Hindlimb muscle (tissue), 1 donor: ENCODE results near the gene BNIP1. TPM values are rescaled to one million over a fixed set of nuclear protein-coding genes. Genes with fewer than 3 reads are reported as not detected.
"Not testable (repeated sequence)": the region's sequence is repeated elsewhere in the genome, so short reads cannot be mapped to it uniquely, and the experiment has no call there.

Source experiments
- DNase-seq: peaks from one replicate; pipeline ENCODE4 v3.0.0-alpha.2; 2013
- polyA plus RNA-seq: library from polyadenylated mRNA; unstranded; fragments of 120-200 nt; gene quantifications from one replicate; pipeline ENCODE4 v1.2.1, GENCODE V29; 2013; ENCODE audit not compliant: insufficient read length

Gene BNIP1, protein sequence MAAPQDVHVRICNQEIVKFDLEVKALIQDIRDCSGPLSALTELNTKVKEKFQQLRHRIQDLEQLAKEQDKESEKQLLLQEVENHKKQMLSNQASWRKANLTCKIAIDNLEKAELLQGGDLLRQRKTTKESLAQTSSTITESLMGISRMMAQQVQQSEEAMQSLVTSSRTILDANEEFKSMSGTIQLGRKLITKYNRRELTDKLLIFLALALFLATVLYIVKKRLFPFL
- polyA plus RNA-seq = 12.7 TPM

DNA sequence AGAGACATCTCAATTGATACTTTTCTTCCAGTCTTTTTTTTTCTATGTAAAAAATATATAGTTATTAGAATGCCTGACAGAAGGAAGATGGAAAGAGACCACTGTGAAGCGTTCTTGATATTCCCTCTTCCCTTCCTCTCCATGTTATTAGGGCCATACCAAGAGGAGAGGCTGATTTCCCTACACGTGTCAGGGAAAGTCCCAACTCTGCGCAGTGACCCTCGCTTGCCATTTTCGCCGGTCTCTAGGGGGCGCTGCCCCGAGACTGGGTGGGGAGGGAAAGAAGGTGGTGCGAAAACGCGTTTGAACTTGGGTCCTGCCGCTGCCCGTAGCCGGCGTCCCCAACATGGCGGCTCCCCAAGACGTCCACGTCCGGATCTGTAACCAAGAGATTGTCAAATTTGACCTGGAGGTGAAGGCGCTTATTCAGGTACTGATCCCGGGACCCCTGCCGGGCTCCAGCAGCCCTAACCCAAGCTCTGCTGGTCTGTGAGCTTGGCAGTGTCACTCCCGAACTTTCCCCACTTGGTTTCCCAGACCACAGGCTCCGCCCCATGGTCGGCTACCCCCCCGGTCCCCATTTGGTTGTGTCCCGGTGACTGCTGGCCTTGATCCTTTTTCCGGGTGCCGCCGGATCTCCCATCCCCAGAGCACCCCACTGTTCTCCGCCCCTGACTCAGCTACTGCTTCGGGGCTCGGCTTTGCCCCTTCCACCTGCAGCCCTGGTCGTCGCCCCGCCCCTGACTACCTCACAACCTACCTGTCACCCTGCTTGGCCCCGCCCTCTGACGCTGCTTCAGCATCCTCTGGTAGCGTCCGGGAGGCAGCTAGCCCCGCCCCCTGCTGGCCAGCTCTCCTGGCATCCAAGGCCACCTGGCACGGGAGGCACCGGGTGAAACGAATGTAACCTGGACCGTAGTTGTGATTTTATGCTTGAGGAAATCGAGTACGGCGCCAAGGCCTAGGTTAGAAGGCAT is at the start of gene BNIP1:
Gene BNIP1, plus strand, starts transcription at position 332 of the 977 bp plus-strand sequence. Its CDS starts 15 bp downstream, at position 347.
- peak; percentile 96 for DNase-seq

DNA sequence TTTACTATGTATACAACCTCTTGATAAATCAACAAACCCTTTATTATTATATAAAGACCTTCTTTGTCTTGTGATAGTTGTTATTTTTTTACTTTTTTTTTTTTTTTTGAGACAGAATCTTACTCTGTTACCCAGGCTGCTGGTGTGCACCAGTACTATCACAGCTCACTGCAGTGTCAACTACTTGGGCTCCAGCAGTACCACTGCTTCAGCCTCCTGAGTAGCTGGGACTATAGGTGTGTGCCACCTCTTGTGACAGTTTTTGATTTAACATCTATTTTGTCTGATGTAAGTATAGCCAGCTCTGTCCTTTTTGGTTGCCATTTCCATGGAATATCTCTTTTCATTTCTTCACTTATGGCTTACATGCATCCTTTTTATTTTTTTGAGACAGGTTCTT is 45.5 kb upstream of the BNIP1 start:
- DNase-seq = no peak

DNA sequence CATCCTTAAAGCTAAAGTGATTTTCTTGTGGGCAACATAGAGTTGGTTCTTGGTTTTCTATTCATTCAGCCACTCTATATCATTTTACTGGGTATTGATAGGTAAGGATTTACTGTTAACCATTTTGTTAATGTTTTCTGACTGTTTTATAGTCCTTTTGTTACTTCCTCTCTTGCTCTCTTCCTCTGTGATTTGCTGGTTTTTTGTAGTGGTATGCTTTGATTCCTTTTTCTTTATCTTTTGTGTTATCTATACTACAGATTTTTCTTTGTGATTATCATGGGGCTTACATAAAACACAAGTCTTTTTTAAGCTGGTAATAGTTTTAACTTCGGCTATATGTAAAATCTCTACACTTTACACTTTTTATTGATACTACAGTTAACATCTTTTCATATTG is 44.9 kb upstream of the BNIP1 start:
- no peak for DNase-seq

DNA sequence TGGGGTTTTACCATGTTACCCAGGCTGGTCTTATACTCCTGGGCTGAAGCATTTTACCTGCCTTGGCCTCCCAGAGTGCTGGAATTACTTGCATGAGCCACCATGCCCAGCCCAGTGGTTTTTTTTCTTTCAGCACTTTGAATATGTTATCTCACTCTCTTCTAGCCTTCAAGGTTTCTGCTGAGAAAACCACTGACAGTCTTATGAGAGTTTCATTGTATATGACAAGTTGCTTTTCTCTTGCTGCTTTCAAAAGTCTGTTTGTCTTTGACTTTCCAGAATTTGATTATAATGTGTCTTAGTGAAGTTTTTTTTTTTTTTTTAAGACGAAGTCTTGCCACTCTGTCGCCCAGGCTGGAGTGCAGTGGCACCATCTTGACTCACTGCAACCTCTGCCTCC is 43.1 kb upstream of the BNIP1 start:
- no peak for DNase-seq

DNA sequence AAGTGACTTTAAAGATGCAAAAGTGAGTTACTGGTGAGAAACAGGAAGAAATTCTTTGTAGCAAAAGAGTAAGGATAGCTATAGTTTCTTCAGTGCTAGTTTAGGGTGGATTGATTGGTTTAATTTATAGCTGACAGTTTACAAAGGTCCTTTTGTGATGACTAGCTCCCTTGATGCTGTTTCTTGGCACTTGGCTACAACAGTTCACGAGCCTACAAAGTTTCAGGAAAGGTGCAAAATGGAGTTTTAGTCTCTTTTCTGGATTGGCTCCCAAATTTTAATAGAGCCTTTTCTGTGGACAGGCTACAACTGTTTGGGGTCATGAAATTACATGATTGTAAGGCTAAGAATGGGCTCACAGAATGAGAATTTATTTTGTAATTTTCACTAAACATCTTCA is 40.9 kb upstream of the BNIP1 start:
- DNase-seq = no peak

DNA sequence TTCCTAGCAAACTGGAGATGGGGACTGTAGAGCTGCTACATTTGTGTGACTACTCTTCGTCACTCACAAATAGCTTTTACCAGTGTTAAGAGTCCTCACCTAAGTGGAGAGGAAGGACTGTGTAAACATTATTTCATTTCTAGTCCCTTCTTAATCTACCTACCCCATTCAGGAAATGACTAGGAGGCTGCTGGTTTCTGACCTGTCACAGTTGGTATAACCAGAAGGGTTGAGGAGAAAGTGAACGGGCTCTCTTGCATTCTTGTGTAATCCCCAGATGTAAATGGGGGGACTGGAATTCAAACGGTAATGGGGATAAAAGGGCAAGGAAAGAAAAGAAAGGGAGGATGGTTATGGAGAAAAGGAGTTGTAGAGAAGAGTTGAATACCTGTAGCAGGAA is 35.4 kb upstream of the BNIP1 start:
- DNase-seq = no peak

DNA sequence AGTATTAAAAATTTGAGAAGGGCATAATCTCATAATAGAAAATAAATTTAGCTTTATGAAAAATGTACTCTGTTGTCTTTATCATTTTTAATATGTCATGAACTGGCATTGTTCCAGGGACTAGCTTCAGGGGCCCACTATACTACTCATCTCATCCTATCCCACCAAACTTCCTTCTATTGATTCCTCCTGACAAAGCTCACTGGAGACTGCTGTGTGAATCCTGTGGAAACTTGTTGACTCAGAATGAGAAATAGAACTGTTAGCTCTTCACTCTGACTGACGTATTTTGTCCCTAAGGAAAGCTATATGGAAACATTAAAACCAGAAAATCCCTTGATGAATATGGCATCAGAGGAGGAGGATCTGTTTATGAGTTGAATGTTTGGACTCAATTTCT is 29.8 kb upstream of the BNIP1 start:
- DNase-seq = no peak

DNA sequence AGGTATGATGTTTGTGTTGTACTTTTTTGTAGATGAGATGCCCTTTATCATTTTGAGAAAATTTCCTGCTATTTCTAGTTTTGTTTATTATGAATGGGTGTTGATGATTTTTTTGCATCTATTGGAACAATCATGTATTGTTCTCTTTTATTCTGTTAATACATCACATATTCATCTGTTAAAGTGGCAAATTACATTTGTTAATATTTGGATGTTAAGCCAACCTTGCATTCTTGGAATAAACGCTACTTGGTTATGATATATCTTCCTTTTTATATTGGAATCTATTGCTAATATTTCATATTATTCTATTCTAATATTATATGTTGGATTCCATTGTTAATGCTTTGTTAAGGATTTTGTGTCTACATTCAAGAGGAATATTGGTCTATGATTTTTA is 24.6 kb upstream of the BNIP1 start:
- no peak for DNase-seq

DNA sequence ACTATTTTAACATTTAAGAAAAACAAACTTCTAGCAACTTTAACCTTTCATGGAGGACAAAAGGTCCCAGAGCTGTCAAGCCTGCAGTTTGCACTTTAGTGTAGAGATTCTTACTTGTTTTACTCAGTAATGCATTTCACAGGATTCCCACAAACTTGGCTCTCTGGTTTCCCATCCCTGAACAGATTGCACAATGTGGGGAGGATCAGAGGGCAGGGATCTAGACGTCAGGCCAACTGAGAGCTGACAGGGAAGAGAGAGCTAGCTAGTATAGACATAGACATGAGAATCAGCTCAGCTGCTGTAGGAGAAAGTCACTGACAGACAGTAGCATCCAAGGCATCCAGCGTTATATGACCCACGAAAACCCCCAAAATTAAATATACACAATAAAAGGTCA is 20.9 kb upstream of the BNIP1 start:
- DNase-seq = no peak

DNA sequence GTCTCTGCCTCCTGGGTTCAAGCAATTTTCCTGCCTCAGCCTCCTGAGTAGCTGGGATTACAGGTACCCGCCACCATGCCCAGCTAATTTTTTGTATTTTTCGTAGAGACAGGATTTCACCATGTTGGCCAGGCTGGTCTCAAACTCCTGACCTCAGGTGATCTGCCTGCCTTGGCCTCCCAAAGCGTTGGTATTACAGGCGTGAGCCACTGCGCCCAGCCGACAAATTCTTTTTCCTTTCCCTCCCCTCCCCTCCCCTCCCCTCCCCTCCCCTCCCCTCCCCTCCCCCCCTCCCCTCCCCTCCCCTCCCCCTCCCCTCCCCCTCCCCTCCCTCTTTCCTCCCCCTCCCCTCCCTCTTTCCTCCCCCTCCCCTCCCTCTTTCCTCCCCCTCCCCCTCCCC is 12.2 kb upstream of the BNIP1 start:
- DNase-seq = not testable (repeated sequence)

DNA sequence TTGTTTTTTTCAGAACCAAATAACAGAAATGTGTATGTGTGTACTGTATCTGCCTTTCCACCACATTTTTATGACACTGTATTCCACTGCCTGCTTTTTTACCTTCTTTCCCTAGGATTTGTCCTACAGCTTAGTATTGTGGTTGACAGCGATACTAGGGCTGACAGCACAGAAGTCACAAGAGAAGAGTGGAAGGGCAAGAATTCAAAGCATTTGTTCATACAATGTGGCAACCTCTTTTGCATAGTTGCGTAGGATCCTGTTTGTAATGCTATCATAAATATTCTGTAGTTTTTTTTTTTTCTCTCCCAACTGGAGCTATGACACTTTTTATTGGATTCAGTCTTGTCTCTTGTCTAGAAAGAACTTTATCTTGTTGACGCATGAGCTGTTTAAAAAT is 5.6 kb upstream of the BNIP1 start:
- DNase-seq = no peak

DNA sequence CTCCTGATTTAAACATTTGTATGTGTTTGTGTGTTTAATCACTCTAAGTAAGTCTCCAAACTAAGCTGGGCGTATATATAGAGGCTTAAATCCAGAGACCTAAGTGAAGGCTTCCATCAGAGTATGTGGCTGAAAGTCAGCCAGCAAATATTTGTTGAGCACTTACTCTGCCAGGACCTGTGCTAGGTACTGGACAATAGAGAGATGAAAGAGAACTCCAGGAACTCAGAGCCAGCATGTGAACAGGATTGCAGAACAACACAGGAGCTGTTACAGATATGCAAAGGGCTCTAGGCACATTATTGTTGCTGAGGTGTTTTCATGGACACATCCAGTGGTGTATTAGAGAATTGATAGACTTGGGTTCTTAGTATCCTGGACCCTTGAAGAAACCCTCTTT is 4.7 kb upstream of the BNIP1 start:
- no peak for DNase-seq

DNA sequence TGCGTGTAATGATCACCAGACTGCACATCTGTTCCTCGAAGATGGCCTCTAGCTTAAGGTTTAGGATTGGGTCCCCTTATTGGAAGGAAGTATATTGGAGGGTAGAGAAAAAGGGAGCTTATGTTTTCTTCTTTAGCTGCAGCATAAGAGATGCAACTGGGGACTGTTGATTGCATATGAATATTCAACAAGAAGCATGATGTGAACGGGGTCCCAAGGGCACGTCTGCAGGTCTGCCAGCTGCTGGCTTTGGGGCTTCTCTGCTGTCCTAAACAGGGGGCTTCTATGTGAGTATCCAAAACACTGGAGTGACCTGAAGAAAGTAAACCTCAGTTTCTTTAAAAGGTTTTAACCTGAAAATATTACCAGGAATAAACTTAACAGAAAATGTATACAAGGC is 3.6 kb upstream of the BNIP1 start:
- DNase-seq = no peak

DNA sequence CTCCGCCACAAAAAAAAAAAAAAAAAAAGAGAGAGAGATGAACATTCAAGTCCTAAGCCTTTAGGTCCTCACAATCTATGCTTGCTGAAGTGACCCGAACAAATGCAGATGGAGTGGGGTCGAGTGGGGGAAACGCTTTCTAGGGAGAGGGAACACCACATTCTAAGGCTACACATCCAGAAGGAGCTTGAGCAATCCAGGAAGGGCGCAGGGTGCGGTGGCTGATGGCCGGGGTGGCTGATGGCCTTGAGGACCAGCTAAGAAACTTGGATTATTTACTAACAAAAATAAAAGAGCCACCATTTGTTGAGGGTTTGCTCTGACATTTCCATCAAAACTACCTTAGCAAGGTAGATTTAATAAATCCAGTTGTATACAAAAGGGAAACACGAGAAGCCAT is 764 bp upstream of the BNIP1 start:
- DNase-seq = no peak

DNA sequence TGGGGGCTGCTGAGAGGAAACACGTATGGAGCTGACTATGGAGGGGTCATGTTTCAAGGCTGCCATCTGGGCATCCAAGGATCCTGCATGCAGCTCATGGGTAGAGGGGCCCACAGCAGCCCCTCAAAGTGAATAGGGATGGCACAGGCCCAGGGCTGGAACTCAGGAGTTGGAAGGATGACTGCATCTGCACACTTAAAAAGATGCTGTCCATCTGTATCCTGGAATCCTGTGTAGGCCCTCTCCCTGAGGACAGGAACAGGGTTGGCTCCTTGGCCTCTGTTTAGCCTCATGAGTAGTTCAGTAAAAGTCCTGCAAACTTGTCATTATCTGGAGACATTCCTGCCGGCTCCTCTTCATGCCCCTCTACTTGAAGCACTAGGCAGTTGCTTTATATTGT is 4.0 kb downstream of the BNIP1 start:
- DNase-seq = no peak

DNA sequence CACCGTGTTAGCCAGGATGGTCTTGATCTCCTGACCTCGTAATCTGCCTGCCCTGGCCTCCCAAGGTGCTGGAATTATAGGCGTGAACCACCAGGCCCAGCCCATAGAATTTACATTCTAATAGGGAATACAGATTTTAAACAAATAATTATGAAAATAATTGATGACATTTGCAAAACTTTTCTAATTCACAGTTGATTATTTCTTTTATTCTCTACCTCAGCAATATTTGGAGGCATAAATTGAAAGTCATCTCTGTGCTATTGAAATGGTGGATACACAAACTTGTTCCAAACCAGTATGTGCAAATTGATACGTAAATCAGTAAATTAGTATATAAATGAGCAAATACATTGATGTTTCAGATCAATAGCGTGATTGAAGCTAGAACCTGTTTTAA is 8.2 kb downstream of the BNIP1 start:
- DNase-seq = no peak

DNA sequence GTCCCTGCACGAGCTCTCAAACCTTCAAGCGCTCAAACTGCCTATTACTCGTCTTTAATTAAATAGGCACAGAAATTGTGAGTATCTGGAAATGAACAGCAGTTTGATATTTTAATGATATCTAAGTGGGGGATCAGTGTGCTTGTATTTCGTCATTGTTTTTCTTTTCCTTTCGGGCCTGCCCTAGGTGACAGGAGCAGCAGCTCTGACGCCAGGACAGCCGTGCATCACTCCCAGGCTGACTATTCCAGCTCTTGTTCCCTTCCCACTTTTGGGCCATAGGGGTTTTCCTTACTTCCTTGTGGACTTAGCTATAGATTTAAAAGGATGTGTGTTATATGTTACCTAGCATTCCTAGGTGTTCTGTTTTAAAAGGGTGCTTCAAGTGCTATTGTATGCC is 9.5 kb downstream of the BNIP1 start:
- no peak for DNase-seq

DNA sequence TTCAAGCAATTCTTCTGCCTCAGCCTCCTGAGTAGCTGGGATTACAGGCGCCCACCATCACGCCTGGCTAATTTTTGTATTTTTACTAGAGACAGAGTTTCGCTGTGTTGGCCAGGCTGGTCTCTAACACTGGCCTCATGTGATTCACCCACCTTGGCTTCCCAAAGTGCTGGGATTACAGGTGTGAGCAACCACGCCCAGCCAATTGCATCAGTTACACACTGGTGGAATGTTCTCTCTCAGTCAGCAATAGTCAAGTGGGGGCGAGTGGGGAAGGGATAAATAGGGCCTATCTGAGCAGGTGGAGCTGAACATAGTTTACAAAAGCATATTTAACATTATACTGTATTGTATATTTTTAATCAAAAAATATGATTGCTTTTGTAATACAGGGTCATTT is 10.3 kb downstream of the BNIP1 start:
- DNase-seq = not testable (repeated sequence)

DNA sequence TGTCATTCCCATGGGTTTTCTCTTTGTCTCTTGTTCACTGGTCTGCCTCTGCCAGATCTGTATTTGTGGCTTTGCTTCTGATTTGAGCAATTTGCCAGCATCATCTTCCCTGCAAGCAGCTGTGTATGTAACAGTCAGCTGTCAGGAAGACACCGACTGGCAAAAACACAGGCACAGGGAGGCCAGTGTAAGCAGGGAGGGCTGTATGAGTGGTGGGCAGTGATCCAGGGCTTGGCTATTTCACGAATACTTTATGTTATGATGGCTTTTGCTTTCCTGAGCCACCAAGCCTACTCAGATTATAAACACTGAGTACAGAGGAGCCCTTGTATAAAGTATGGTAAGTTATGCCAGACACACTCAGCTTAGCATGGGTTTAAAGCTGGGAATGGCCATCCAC is 11.6 kb downstream of the BNIP1 start:
- DNase-seq = peak; percentile 5

DNA sequence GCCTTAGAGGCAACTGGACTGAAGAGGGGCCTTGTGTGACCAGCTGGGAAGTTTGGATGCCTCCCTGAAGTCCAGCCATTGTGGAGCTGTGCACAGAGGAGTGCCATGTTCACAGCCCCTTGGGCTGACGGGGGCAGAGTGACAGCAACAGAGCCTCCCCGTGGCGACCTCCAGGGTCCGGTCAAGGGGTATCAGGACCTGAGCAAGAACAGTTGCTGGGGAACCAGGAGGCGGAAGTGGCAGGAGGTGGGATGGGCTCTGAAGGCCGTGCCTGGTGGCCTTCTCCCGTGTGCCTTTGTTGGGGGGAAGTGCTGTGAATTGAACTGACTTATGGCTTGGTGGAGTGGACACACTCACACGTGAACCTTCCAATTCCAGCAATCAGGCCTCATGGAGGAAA is 14.0 kb downstream of the BNIP1 start:
- no peak for DNase-seq

DNA sequence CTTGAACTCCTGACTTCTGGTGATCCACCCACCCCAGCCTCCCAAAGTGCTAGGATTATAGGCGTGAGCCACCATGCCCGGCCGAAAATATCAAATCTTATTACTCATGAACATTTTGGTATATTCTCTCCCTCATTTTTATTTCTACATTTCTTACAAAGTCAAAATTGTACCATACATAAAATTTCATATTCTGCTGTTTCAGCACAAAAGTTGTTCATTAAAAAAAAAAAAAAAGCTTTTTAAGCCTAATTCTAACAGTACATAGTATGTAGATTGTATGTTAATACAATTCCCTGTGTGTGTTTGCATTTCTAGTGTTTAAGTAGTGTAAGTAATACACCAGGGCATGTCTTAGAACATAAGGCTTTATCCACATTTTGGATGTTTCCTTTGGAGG is 14.9 kb downstream of the BNIP1 start:
- no peak for DNase-seq

DNA sequence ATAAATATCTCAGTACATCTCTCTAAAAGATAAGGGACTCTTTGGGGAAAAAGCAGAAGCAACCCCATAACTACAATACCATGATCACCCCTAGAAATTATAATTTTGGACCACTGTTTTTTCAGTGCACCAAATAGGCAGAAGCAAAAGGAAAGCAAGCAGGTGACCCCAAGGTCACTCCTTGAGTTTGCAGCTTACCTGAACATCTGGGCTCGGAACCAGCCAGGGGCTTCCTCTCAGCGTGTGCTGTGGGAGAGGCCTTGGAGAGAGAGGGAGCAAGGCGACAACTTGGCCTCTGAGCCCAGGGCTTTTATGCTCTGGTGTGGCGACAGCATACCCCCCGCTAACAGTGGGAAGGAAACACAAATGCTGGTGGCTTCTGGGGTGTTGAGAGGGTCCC is 16.8 kb downstream of the BNIP1 start:
- DNase-seq = no peak

DNA sequence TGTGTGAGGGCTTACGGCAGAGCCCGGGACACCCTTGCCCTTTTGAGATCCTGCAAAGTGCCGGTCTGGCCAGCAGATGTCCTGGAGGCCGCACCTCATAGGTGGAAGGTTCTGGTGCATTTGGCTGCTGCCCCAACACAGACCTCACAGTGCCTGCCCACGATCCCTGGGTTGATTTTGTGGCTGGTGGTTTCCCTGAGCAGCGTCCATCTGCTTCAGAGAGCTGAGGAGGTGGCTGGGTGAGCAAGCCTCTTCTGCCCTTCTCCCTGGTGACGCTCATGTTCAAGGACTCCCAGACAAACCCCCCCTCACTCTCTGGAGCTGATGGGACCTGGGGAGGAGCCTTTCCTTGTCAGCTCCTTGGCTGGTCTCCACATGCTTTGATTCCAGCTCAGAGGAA is 18.9 kb downstream of the BNIP1 start:
- DNase-seq = no peak
